Smooth muscle cell (in vitro differentiated cells): ENCODE measurements around the gene RICTOR. TPM values are rescaled to one million over a fixed set of nuclear protein-coding genes. Genes with fewer than 3 reads are reported as not detected.

Source experiments
- DNase-seq: peaks from one replicate; lab custom pipeline; 2025; ENCODE audit not compliant: unreplicated experiment; lab: John Stamatoyannopoulos, UW
- H2AFZ ChIP-seq: fragments of 200-600 bp; sonication (generic); 2 replicates; pipeline ENCODE4 v1.6.0; 2016; ENCODE audit warnings: antibody characterized with exemption, low read depth, mild to moderate bottlenecking
- H3F3A ChIP-seq: fragments of 200-600 bp; sonication (generic); 2 replicates; pipeline ENCODE4 v1.6.0; 2017; ENCODE audit warnings: antibody characterized with exemption, low read depth
- H3K27ac ChIP-seq: fragments of 200-600 bp; sonication (generic); 2 replicates; pipeline ENCODE4 v1.5.1; 2016; ENCODE audit warnings: low read depth, mild to moderate bottlenecking
- H3K27me3 ChIP-seq: fragments of 200-600 bp; sonication (generic); 2 replicates; pipeline ENCODE4 v1.6.1; 2016; ENCODE audit warnings: low read depth, mild to moderate bottlenecking
- H3K36me3 ChIP-seq: fragments of 200-600 bp; sonication (generic); 2 replicates; pipeline ENCODE4 v1.5.1; 2016; ENCODE audit warnings: low read depth
- H3K4me1 ChIP-seq: fragments of 200-600 bp; sonication (generic); 2 replicates; pipeline ENCODE4 v1.5.1; 2016; ENCODE audit warnings: low read depth
- H3K4me2 ChIP-seq: fragments of 200-600 bp; sonication (generic); 2 replicates; pipeline ENCODE4 v1.6.0; 2016; ENCODE audit warnings: mild to moderate bottlenecking
- H3K4me3 ChIP-seq: fragments of 200-600 bp; sonication (generic); 2 replicates; pipeline ENCODE4 v1.5.1; 2016; ENCODE audit warnings: mild to moderate bottlenecking
- H3K79me2 ChIP-seq: fragments of 200-600 bp; sonication (generic); 2 replicates; pipeline ENCODE4 v1.6.0; 2016; ENCODE audit warnings: low read depth, mild to moderate bottlenecking
- H3K9ac ChIP-seq: fragments of 200-600 bp; sonication (generic); 2 replicates; pipeline ENCODE4 v1.6.0; 2016; ENCODE audit warnings: low read depth
- H3K9me3 ChIP-seq: fragments of 200-600 bp; sonication (generic); replicated peaks from 2 replicates; pipeline ENCODE4 v1.5.1; 2016; ENCODE audit warnings: low read depth
- H4K20me1 ChIP-seq: fragments of 200-600 bp; sonication (generic); 2 replicates; pipeline ENCODE4 v1.6.0; 2016; ENCODE audit warnings: low read depth
- WGBS: methylation state at CpG from one replicate; pipeline ENCODE4 v1.1.7; 2016; ENCODE audit warnings: low lambda C conversion rate; 5-methylcytosine and 5-hydroxymethylcytosine counted together
- polyA plus RNA-seq: library from polyadenylated mRNA; unstranded; fragments of >200 nt; fragmentation: Nextera tagmentation; extraction: Ambion mirVana; gene quantifications from 2 replicates; pipeline ENCODE4 v1.2.1, GENCODE V29; 2016
- total RNA-seq: library from RNA; depleted of rRNA; stranded (reverse); fragments of >200 nt; gene quantifications from 2 replicates; pipeline ENCODE4 v1.2.3, GENCODE V29; 2014
- TF ChIP-seq, protein P1 (sequence below): fragments of 200-600 bp; sonication (generic); IDR thresholded peaks from 2 replicates; pipeline ENCODE4 v1.5.1; 2017; ENCODE audit warnings: borderline replicate concordance, mild to moderate bottlenecking, antibody characterized with exemption; ENCODE audit not compliant: insufficient read depth, poor library complexity, severe bottlenecking

Gene RICTOR
- total and polyA plus RNA-seq, 2 experiments from 2014 or later, result 3.6 to 30.2 TPM

DNA sequence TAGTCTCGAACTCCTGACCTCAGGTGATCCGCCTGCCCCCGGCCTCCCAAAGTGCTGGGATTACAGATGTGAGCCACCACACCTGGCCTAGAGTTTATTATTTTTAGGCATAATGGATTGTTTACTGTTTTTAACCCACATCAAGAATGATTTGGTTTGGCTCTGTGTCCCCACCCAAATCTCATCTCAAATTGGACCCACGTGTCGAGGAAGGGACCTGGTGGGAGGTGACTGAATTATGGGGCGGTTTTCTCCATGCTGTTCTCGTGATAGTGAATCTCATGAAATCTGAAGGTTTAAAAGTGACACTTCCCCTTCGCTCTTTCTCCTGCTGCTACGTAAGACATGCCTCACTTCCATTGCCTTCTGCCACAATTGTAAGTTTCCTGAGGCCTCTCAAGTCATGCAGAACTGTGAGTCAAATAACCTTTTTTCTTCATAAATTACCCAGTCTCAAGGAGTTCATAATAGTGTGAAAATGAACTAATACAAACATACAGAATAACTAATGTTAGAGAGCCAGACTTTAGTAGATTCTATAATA lies 88.2 kb downstream of the RICTOR start:
- TF ChIP-seq, protein P1, sequence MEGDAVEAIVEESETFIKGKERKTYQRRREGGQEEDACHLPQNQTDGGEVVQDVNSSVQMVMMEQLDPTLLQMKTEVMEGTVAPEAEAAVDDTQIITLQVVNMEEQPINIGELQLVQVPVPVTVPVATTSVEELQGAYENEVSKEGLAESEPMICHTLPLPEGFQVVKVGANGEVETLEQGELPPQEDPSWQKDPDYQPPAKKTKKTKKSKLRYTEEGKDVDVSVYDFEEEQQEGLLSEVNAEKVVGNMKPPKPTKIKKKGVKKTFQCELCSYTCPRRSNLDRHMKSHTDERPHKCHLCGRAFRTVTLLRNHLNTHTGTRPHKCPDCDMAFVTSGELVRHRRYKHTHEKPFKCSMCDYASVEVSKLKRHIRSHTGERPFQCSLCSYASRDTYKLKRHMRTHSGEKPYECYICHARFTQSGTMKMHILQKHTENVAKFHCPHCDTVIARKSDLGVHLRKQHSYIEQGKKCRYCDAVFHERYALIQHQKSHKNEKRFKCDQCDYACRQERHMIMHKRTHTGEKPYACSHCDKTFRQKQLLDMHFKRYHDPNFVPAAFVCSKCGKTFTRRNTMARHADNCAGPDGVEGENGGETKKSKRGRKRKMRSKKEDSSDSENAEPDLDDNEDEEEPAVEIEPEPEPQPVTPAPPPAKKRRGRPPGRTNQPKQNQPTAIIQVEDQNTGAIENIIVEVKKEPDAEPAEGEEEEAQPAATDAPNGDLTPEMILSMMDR, result no peak
- 88% methylated on average over 9 of the region's 9 CpGs for WGBS
- H3F3A ChIP-seq, result no peaks in the 10 kb centered on the region
- no peak for DNase-seq
- no peaks in the 10 kb centered on the region for H3K27me3 ChIP-seq
- H4K20me1 ChIP-seq, result no peaks in the 10 kb centered on the region
- H3K4me2 ChIP-seq, result no peak overlapping the region
- peaks cover 4% of the 10 kb centered on the region for H3K36me3 ChIP-seq
- no peak overlapping the region for H3K9ac ChIP-seq
- H3K27ac ChIP-seq, result no peak overlapping the region
- H3K9me3 ChIP-seq, result peaks cover 5% of the 10 kb centered on the region
- H3K79me2 ChIP-seq, result no peaks in the 10 kb centered on the region
- no peak overlapping the region for H2AFZ ChIP-seq
- H3K4me1 ChIP-seq, result no peaks in the 10 kb centered on the region
- H3K4me3 ChIP-seq, result no peak overlapping the region

DNA sequence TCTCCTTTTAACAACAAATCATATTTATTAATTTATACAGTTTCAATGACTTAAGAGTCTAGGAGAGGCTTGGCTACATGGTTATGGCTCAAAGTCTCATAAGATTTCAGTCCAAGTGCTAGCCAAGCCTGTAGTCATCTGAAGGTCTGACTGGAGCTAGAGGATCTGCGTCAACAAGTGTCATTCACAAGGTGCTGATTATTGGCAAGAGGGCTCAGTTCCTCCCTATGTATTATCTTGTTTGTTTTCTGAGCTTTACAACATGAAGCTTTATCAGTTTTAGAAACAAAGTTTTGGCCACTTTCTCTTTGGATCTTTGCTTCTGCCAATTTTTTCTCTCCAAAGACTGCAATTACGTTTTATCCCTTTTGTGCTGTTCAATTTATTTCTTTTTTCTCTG lies 94.7 kb downstream of the RICTOR start:
- DNase-seq, result no peak
- Histone ChIP-seq H3K27me3 (no peaks in the 10 kb centered on the region), H2AFZ (no peak overlapping the region), H3F3A (no peaks in the 10 kb centered on the region), H3K9me3 (no peaks in the 10 kb centered on the region), H3K4me3 (no peak overlapping the region), H4K20me1 (no peaks in the 10 kb centered on the region), H3K36me3 (no peaks in the 10 kb centered on the region), H3K4me2 (no peak overlapping the region), H3K79me2 (no peaks in the 10 kb centered on the region), H3K9ac (no peak overlapping the region), H3K4me1 (no peaks in the 10 kb centered on the region), H3K27ac (no peak overlapping the region)
- TF ChIP-seq, protein P1, result no peak
- 92% methylated on average over 2 of the region's 2 CpGs for WGBS

DNA sequence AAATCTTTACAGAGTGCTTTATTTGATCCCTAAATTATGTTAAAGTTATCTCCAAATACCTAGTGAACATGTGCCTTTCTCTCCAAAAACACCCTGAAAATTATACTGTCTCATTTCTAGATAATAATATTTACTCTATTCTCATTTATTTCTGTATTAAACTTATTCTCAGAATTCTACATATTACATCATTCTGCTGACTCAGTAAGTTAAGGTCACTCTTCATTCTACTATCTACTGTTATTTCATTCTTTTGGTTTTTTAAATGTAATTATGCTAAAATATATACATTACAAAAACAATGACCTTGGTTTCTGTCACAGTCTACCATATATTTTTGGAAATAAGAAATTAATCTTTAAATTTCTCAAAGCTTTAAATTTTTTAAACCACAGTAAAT lies 96.2 kb downstream of the RICTOR start:
- no peaks in the 10 kb centered on the region for H3K36me3 ChIP-seq
- no peaks in the 10 kb centered on the region for H3K4me1 ChIP-seq
- H3K9ac ChIP-seq, result no peak overlapping the region
- no peak for DNase-seq
- no peaks in the 10 kb centered on the region for H3K79me2 ChIP-seq
- no peak overlapping the region for H3K27ac ChIP-seq
- H3K27me3 ChIP-seq, result no peaks in the 10 kb centered on the region
- TF ChIP-seq, protein P1, result no peak
- H4K20me1 ChIP-seq, result no peaks in the 10 kb centered on the region
- no peaks in the 10 kb centered on the region for H3F3A ChIP-seq
- no peak overlapping the region for H2AFZ ChIP-seq
- H3K4me2 ChIP-seq, result no peak overlapping the region
- H3K4me3 ChIP-seq, result no peak overlapping the region
- no peaks in the 10 kb centered on the region for H3K9me3 ChIP-seq

DNA sequence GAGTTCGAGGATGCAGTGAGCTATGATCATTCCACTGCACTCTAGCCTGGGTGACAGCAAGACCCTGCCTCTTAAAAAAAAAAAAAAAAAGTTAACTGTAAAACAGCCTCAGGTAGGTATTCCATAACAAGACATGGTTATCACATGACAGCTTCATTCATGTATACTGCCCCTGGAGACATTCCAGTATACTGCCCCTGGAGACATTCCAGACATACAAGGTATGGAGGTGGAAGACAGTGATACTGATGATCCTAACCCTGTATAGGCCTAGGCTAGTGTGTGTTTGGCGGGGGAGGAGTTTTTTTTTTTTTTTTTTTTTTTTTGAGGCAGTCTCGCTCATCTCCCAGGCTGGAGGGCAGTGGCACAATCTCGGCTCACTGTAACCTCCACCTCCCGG lies 105.5 kb downstream of the RICTOR start:
- Histone ChIP-seq H2AFZ (no peak overlapping the region), H3K27ac (no peak overlapping the region), H3K79me2 (no peaks in the 10 kb centered on the region), H3K4me2 (no peak overlapping the region), H3K9ac (no peak overlapping the region), H3K4me3 (no peak overlapping the region), H3K27me3 (no peaks in the 10 kb centered on the region), H3F3A (no peaks in the 10 kb centered on the region), H3K36me3 (peaks cover 13% of the 10 kb centered on the region), H4K20me1 (no peaks in the 10 kb centered on the region), H3K4me1 (no peaks in the 10 kb centered on the region), H3K9me3 (no peaks in the 10 kb centered on the region)
- TF ChIP-seq, protein P1, result no peak
- no peak for DNase-seq
- WGBS, result 96% methylated on average over 5 of the region's 5 CpGs
